Measurements from ENCODE around the gene ARID4B. TPM values are rescaled to one million over a fixed set of nuclear protein-coding genes. Genes with fewer than 3 reads are reported as not detected.

The ARID4B gene
- polyA plus RNA-seq, 1 donor from 2014 or later, result 49.3 TPM

DNA sequence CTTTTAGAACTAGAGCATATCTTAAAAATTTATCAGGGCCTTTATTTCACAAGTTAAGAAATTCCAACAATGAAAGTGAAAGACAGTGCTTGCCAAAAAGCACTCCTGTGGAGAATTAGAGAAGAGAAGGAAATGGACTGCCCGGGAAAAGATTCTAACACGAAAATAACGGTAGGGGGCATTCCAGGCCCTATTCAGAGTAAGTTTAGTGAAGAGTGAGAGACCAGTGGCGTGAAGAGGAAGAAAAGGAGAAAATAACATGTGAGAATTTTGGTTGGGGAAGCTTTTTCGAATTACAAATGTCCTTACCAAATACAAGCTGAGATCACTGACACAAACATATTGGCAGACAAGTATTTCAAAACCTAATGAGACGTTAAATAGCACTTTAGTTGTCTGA, 128.5 kb downstream of the ARID4B start:
- H3K9ac ChIP-seq (ENCODE audit: low read length), result no peak overlapping the region
- no peaks in the 10 kb centered on the region for H3K79me2 ChIP-seq (replicated peaks; ENCODE audit: insufficient read depth, low read length)
- H3K27me3 ChIP-seq (ENCODE audit: insufficient read depth, low read depth, low read length), result no peaks in the 10 kb centered on the region
- no peak overlapping the region for H3K4me2 ChIP-seq (ENCODE audit: low read length)
- H3K9me3 ChIP-seq (ENCODE audit: low read length), result no peaks in the 10 kb centered on the region
- H3K27ac ChIP-seq (ENCODE audit: low read length), result no peak overlapping the region
- H4K20me1 ChIP-seq (ENCODE audit: insufficient read depth), result peaks cover 3% of the 10 kb centered on the region
- no peaks in the 10 kb centered on the region for H3F3A ChIP-seq (ENCODE audit: insufficient read depth, low read length, poor library complexity, severe bottlenecking)
- no peak overlapping the region for H2AFZ ChIP-seq (ENCODE audit: low read depth, low read length)
- H3K9me2 ChIP-seq (ENCODE audit: insufficient read depth, low read length), result no peaks in the 10 kb centered on the region
- H3K4me3 ChIP-seq (ENCODE audit: low read length), result no peak overlapping the region
- no peaks in the 10 kb centered on the region for H3K36me3 ChIP-seq (ENCODE audit: insufficient read depth, low read length)
- TF ChIP-seq TAF1 (IDR thresholded peaks at IDR 0.05; ENCODE audit: low read depth), result no peak
- no peak for TF ChIP-seq EZH2 (IDR thresholded peaks at IDR 0.05; ENCODE audit: borderline replicate concordance, insufficient read depth, low read length, poor library complexity, severe bottlenecking)
- TF ChIP-seq, protein P1, sequence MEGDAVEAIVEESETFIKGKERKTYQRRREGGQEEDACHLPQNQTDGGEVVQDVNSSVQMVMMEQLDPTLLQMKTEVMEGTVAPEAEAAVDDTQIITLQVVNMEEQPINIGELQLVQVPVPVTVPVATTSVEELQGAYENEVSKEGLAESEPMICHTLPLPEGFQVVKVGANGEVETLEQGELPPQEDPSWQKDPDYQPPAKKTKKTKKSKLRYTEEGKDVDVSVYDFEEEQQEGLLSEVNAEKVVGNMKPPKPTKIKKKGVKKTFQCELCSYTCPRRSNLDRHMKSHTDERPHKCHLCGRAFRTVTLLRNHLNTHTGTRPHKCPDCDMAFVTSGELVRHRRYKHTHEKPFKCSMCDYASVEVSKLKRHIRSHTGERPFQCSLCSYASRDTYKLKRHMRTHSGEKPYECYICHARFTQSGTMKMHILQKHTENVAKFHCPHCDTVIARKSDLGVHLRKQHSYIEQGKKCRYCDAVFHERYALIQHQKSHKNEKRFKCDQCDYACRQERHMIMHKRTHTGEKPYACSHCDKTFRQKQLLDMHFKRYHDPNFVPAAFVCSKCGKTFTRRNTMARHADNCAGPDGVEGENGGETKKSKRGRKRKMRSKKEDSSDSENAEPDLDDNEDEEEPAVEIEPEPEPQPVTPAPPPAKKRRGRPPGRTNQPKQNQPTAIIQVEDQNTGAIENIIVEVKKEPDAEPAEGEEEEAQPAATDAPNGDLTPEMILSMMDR (IDR thresholded peaks at IDR 0.05; ENCODE audit: poor library complexity, severe bottlenecking), result peak; percentile 29
- no peak for TF ChIP-seq POLR2AphosphoS5 (IDR thresholded peaks at IDR 0.05)
- TF ChIP-seq, protein P2, sequence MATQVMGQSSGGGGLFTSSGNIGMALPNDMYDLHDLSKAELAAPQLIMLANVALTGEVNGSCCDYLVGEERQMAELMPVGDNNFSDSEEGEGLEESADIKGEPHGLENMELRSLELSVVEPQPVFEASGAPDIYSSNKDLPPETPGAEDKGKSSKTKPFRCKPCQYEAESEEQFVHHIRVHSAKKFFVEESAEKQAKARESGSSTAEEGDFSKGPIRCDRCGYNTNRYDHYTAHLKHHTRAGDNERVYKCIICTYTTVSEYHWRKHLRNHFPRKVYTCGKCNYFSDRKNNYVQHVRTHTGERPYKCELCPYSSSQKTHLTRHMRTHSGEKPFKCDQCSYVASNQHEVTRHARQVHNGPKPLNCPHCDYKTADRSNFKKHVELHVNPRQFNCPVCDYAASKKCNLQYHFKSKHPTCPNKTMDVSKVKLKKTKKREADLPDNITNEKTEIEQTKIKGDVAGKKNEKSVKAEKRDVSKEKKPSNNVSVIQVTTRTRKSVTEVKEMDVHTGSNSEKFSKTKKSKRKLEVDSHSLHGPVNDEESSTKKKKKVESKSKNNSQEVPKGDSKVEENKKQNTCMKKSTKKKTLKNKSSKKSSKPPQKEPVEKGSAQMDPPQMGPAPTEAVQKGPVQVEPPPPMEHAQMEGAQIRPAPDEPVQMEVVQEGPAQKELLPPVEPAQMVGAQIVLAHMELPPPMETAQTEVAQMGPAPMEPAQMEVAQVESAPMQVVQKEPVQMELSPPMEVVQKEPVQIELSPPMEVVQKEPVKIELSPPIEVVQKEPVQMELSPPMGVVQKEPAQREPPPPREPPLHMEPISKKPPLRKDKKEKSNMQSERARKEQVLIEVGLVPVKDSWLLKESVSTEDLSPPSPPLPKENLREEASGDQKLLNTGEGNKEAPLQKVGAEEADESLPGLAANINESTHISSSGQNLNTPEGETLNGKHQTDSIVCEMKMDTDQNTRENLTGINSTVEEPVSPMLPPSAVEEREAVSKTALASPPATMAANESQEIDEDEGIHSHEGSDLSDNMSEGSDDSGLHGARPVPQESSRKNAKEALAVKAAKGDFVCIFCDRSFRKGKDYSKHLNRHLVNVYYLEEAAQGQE (IDR thresholded peaks at IDR 0.05; ENCODE audit: borderline replicate concordance), result no peak

DNA sequence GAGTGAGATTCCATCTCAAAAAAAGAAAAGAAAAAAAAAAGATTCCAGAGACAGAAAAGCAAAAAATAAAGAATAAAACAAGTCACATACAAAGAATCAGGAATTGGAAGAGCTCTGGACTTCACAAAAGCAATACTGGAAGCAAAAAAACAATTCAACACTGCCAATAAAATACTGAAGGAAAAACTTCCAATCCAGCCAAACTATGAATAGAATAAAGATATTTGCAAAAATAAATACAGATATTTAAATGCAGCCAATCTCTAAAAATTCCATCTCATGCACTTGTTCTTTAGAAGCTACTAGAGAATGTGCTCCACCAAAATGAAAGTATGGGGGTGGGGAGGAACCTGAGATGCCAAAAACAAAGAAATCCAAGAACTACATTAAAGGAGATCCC, 137.5 kb downstream of the ARID4B start:
- TF ChIP-seq, protein P1 (IDR thresholded peaks at IDR 0.05; ENCODE audit: poor library complexity, severe bottlenecking), result no peak
- TF ChIP-seq, protein P2 (IDR thresholded peaks at IDR 0.05; ENCODE audit: borderline replicate concordance), result no peak
- TF ChIP-seq SMC3 (conservative IDR thresholded peaks at IDR 0.05; ENCODE audit: poor library complexity) (no peak), POLR2AphosphoS5 (IDR thresholded peaks at IDR 0.05) (no peak), TAF1 (IDR thresholded peaks at IDR 0.05; ENCODE audit: low read depth) (no peak), EP300 (conservative IDR thresholded peaks at IDR 0.05; ENCODE audit: poor library complexity, severe bottlenecking) (no peak), MXI1 (conservative IDR thresholded peaks at IDR 0.05; ENCODE audit: poor library complexity, severe bottlenecking) (no peak), RAD21 (conservative IDR thresholded peaks at IDR 0.05) (no peak), EZH2 (IDR thresholded peaks at IDR 0.05; ENCODE audit: borderline replicate concordance, insufficient read depth, low read length, poor library complexity, severe bottlenecking) (no peak)
- Histone ChIP-seq H3F3A (ENCODE audit: insufficient read depth, low read length, poor library complexity, severe bottlenecking) (no peaks in the 10 kb centered on the region), H3K9me3 (ENCODE audit: low read length) (no peaks in the 10 kb centered on the region), H3K4me3 (ENCODE audit: low read length) (no peak overlapping the region), H3K9me2 (ENCODE audit: insufficient read depth, low read length) (no peaks in the 10 kb centered on the region), H4K20me1 (ENCODE audit: insufficient read depth) (no peaks in the 10 kb centered on the region), H3K4me2 (ENCODE audit: low read length) (no peak overlapping the region), H3K27me3 (ENCODE audit: insufficient read depth, low read depth, low read length) (no peaks in the 10 kb centered on the region), H3K79me2 (replicated peaks; ENCODE audit: insufficient read depth, low read length) (no peaks in the 10 kb centered on the region), H3K9ac (ENCODE audit: low read length) (no peak overlapping the region), H3K27ac (ENCODE audit: low read length) (no peak overlapping the region), H3K36me3 (ENCODE audit: insufficient read depth, low read length) (peaks cover 6% of the 10 kb centered on the region), H2AFZ (ENCODE audit: low read depth, low read length) (no peak overlapping the region)

All from neural cell (in vitro differentiated cells).